H9 (cell line): ENCODE measurements around the gene DTWD2. TPM values are rescaled to one million over a fixed set of nuclear protein-coding genes. Genes with fewer than 3 reads are reported as not detected.

Experiments used
- DNase-seq: peaks from one replicate; pipeline ENCODE4 v3.0.0-alpha.2; 2017
- H2AFZ ChIP-seq: one replicate; pipeline ENCODE4 v1.6.1; 2013; ENCODE audit warnings: mild to moderate bottlenecking, low read length, control low read depth, moderate library complexity
- H2AK5ac ChIP-seq: 2 replicates; pipeline ENCODE4 v1.6.1; 2013; ENCODE audit warnings: low read length, control low read depth, mixed read lengths; ENCODE audit not compliant: insufficient read length
- H2BK120ac ChIP-seq: one replicate; pipeline ENCODE4 v1.6.1; 2013; ENCODE audit warnings: low read depth, mild to moderate bottlenecking, low read length, control low read depth, inconsistent platforms; ENCODE audit not compliant: poor library complexity, severe bottlenecking
- H2BK12ac ChIP-seq: 2 replicates; pipeline ENCODE4 v1.6.1; 2013; ENCODE audit warnings: low read length, control low read depth, mixed read lengths, low read depth; ENCODE audit not compliant: insufficient read length
- H2BK15ac ChIP-seq: 2 replicates; pipeline ENCODE4 v1.6.1; 2013; ENCODE audit warnings: low read depth, low read length, control low read depth
- H2BK20ac ChIP-seq: one replicate; pipeline ENCODE4 v1.6.1; 2013; ENCODE audit warnings: low read depth, mild to moderate bottlenecking, low read length, control low read depth, inconsistent platforms; ENCODE audit not compliant: poor library complexity, severe bottlenecking
- H2BK5ac ChIP-seq: 2 replicates; pipeline ENCODE4 v1.6.1; 2013; ENCODE audit warnings: low read length, control low read depth, mixed read lengths; ENCODE audit not compliant: insufficient read length
- H3K14ac ChIP-seq: 2 replicates; pipeline ENCODE4 v1.6.1; 2013; ENCODE audit warnings: low read length, control low read depth; ENCODE audit not compliant: insufficient read depth
- H3K18ac ChIP-seq: 2 replicates; pipeline ENCODE4 v1.6.1; 2013; ENCODE audit warnings: low read depth, mild to moderate bottlenecking, mixed read lengths, low read length, control low read depth; ENCODE audit not compliant: insufficient read length
- H3K23ac ChIP-seq: 2 replicates; pipeline ENCODE4 v1.6.1; 2013; ENCODE audit warnings: low read length, control low read depth, mixed read lengths, low read depth; ENCODE audit not compliant: insufficient read length
- H3K23me2 ChIP-seq: 2 replicates; pipeline ENCODE4 v1.6.1; 2013; ENCODE audit warnings: low read depth, mild to moderate bottlenecking, mixed read lengths, low read length, control low read depth; ENCODE audit not compliant: insufficient read length, poor library complexity, severe bottlenecking
- H3K27ac ChIP-seq: 2 replicates; pipeline ENCODE4 v1.5.1; 2013; ENCODE audit warnings: low read length, control low read depth, mixed read lengths, low read depth; ENCODE audit not compliant: insufficient read length
- H3K27me3 ChIP-seq: 2 replicates; pipeline ENCODE4 v1.6.1; 2013; ENCODE audit warnings: low read length, control low read depth, inconsistent platforms; ENCODE audit not compliant: insufficient read depth
- H3K4ac ChIP-seq: 2 replicates; pipeline ENCODE4 v1.6.1; 2013; ENCODE audit warnings: low read depth, mild to moderate bottlenecking, control low read depth, inconsistent platforms, low read length, moderate library complexity
- H3K4me1 ChIP-seq: 2 replicates; pipeline ENCODE4 v1.6.1; 2013; ENCODE audit warnings: low read length, control low read depth, inconsistent platforms; ENCODE audit not compliant: insufficient read depth
- H3K4me2 ChIP-seq: 2 replicates; pipeline ENCODE4 v1.6.1; 2013; ENCODE audit warnings: low read length, control low read depth, mixed read lengths; ENCODE audit not compliant: insufficient read length, insufficient read depth
- H3K56ac ChIP-seq: 2 replicates; pipeline ENCODE4 v1.6.1; 2013; ENCODE audit warnings: low read depth, mild to moderate bottlenecking, mixed read lengths, low read length, control low read depth; ENCODE audit not compliant: insufficient read length
- H3K79me1 ChIP-seq: 2 replicates; pipeline ENCODE4 v1.6.1; 2013; ENCODE audit warnings: low read depth, mild to moderate bottlenecking, moderate library complexity, low read length, control low read depth, inconsistent platforms; ENCODE audit not compliant: insufficient read depth, poor library complexity, severe bottlenecking
- H3K79me2 ChIP-seq: 2 replicates; pipeline ENCODE4 v1.6.1; 2013; ENCODE audit warnings: low read length, control low read depth, inconsistent platforms; ENCODE audit not compliant: insufficient read depth
- H3K9ac ChIP-seq: 2 replicates; pipeline ENCODE4 v1.6.1; 2013; ENCODE audit warnings: low read length, control low read depth, mixed read lengths; ENCODE audit not compliant: insufficient read length; ENCODE audit errors: extremely low read depth
- H3K9me3 ChIP-seq: one replicate; pipeline ENCODE4 v1.6.1; 2013; ENCODE audit warnings: low read depth, low read length, inconsistent platforms; ENCODE audit not compliant: control insufficient read depth
- H3T11ph ChIP-seq: one replicate; pipeline ENCODE4 v1.6.1; 2013; ENCODE audit warnings: mild to moderate bottlenecking, low read length, control low read depth, inconsistent platforms
- H4K20me1 ChIP-seq: one replicate; pipeline ENCODE4 v1.6.1; 2013; ENCODE audit not compliant: control insufficient read depth, insufficient read length, insufficient read depth
- H4K5ac ChIP-seq: 2 replicates; pipeline ENCODE4 v1.6.1; 2013; ENCODE audit warnings: low read depth, mild to moderate bottlenecking, mixed read lengths, low read length, control low read depth; ENCODE audit not compliant: insufficient read length
- H4K8ac ChIP-seq: replicated peaks from 2 replicates; pipeline ENCODE4 v1.6.1; 2013; ENCODE audit warnings: low read length, control low read depth, mixed read lengths, low read depth; ENCODE audit not compliant: insufficient read length
- H4K91ac ChIP-seq: 2 replicates; pipeline ENCODE4 v1.6.1; 2013; ENCODE audit warnings: low read depth, mild to moderate bottlenecking, moderate library complexity, mixed read lengths, low read length, control low read depth; ENCODE audit not compliant: insufficient read length
- H3K27ac Mint-ChIP-seq, 3 experiments: 2 replicates in 2 of 3; 3 replicates in 1 of 3; pipeline ENCODE4 v1.8.0; 2020 to 2021; ENCODE audit warnings: mixed read lengths in 3 of 3, mild to moderate bottlenecking in 1 of 3, moderate library complexity in 1 of 3
- H3K27me3 Mint-ChIP-seq: 2 replicates; pipeline ENCODE4 v1.8.0; 2021; ENCODE audit warnings: low read depth, mild to moderate bottlenecking, moderate library complexity, mixed read lengths
- H3K36me3 Mint-ChIP-seq, 3 experiments: 2 replicates in 2 of 3; 3 replicates in 1 of 3; pipeline ENCODE4 v1.8.0; 2020 to 2021; ENCODE audit warnings: low read depth in 3 of 3, mixed read lengths in 3 of 3; ENCODE audit not compliant: insufficient read depth in 1 of 3
- H3K4me1 Mint-ChIP-seq, 2 experiments: 2 replicates each; pipeline ENCODE4 v1.8.0; 2020; ENCODE audit warnings: mixed read lengths in 2 of 2
- H3K4me3 Mint-ChIP-seq, 2 experiments: 2 replicates in 1 of 2; 3 replicates in 1 of 2; pipeline ENCODE4 v1.8.0; 2020 to 2021; ENCODE audit warnings: mild to moderate bottlenecking in 2 of 2, mixed read lengths in 2 of 2, moderate library complexity in 1 of 2
- H3K9me3 Mint-ChIP-seq, 2 experiments: 2 replicates in 1 of 2; 3 replicates in 1 of 2; pipeline ENCODE4 v1.8.0; 2020; ENCODE audit warnings: mild to moderate bottlenecking in 2 of 2, mixed read lengths in 2 of 2, moderate library complexity in 1 of 2
- WGBS: extraction: QIAGEN DNeasy Blood & Tissue Kit; methylation state at CpG from one replicate; pipeline ENCODE4 v1.1.7; 2013; ENCODE audit warnings: missing lambda C conversion rate, low lambda C conversion rate, mixed read lengths; ENCODE audit not compliant: insufficient read length; ENCODE audit errors: extremely low coverage; 5-methylcytosine and 5-hydroxymethylcytosine counted together
- total RNA-seq: library from RNA; stranded (reverse); gene quantifications from 2 replicates; pipeline ENCODE4 v1.2.1, GENCODE V29; 2021
- TF ChIP-seq, protein P1 (sequence below): fragments of 200-600 bp; sonication (generic); conservative IDR thresholded peaks from 3 replicates; pipeline ENCODE4 v1.8.0; 2021; ENCODE audit warnings: antibody characterized with exemption, mild to moderate bottlenecking

Gene DTWD2
- total RNA-seq, 1 experiment from 2014 or later = 10.8 TPM

DNA sequence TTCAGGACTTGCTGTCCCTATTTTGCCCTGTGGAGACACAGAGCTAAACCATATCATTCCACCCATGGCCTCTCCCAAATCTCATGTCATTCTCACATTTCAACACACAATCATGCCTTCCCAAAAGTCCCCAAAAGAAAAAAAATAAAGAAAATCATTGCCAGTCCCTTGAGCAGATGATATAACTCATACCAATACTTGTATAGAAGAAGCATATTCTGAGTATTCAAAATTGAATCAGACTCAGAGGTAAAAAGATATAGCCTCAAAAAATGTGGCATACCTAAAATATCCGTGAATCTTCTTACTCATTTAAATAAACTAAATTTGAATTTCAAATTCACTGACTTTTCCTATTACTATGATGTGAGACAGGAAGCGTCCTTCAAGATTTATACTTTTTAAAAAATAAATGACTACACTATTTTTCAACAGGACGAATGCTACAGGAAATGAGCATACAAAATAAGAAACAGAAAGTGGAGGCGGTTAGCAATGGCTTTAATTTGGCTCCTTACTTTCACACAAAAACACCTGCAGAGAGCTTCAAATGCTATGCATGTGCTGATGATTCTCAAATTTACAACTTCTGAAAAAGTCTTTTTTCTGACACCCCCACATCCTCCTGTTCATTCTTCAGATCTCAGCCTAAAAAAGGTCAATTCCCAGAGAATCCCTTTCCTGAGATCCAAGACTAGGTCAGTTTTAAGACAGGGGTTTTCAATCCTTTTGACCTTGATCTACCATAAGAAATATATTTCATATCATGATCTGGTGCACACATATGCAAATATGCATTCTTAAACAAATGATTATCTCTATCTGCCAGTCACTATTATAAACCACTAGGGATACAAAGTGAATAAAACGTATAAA lies 42.9 kb upstream of the DTWD2 start:
- no peaks in the 10 kb centered on the region for H3K27me3 Mint-ChIP-seq
- no peak overlapping the region for H4K8ac ChIP-seq
- no peaks in the 10 kb centered on the region for H3K9me3 ChIP-seq
- no peaks in the 10 kb centered on the region for H4K20me1 ChIP-seq
- H3K4me1 ChIP-seq = peaks cover 3% of the 10 kb centered on the region; the same call in 1 of the 2 replicates
- H2BK12ac ChIP-seq = no peak overlapping the region
- no peak overlapping the region for H3K56ac ChIP-seq
- H3K4me1 Mint-ChIP-seq = peaks cover 24 to 32% of the 10 kb centered on the region in 2 experiments
- no peak for DNase-seq
- H3K4me3 Mint-ChIP-seq = no peak overlapping the region
- no peak overlapping the region for H4K91ac ChIP-seq
- peak overlapping the region in 2 of 3 experiments; percentile 2 to 42; a peak in 4 of 7 replicates for H3K27ac Mint-ChIP-seq
- no peak overlapping the region for H4K5ac ChIP-seq
- H3T11ph ChIP-seq = no peak overlapping the region
- H3K27me3 ChIP-seq = no peaks in the 10 kb centered on the region
- no peak overlapping the region for H2BK15ac ChIP-seq
- H3K36me3 Mint-ChIP-seq = no peaks in the 10 kb centered on the region
- H3K79me1 ChIP-seq = no peaks in the 10 kb centered on the region
- no peak overlapping the region for H2BK20ac ChIP-seq
- no peak overlapping the region for H3K18ac ChIP-seq
- H3K9me3 Mint-ChIP-seq = no peaks in the 10 kb centered on the region; a peak in 1 of 5 replicates
- H3K27ac ChIP-seq = no peak overlapping the region
- WGBS = no CpG with 5 or more reads among the region's 5 CpGs
- H3K4me2 ChIP-seq = no peak overlapping the region
- no peaks in the 10 kb centered on the region for H3K23me2 ChIP-seq
- H3K79me2 ChIP-seq = no peaks in the 10 kb centered on the region
- TF ChIP-seq, protein P1, sequence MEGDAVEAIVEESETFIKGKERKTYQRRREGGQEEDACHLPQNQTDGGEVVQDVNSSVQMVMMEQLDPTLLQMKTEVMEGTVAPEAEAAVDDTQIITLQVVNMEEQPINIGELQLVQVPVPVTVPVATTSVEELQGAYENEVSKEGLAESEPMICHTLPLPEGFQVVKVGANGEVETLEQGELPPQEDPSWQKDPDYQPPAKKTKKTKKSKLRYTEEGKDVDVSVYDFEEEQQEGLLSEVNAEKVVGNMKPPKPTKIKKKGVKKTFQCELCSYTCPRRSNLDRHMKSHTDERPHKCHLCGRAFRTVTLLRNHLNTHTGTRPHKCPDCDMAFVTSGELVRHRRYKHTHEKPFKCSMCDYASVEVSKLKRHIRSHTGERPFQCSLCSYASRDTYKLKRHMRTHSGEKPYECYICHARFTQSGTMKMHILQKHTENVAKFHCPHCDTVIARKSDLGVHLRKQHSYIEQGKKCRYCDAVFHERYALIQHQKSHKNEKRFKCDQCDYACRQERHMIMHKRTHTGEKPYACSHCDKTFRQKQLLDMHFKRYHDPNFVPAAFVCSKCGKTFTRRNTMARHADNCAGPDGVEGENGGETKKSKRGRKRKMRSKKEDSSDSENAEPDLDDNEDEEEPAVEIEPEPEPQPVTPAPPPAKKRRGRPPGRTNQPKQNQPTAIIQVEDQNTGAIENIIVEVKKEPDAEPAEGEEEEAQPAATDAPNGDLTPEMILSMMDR = no peak
- H3K23ac ChIP-seq = no peak overlapping the region
- no peak overlapping the region for H2BK5ac ChIP-seq
- no peak overlapping the region for H2BK120ac ChIP-seq
- no peak overlapping the region for H3K4ac ChIP-seq
- H3K14ac ChIP-seq = no peak overlapping the region
- H2AFZ ChIP-seq = no peak overlapping the region
- H3K9ac ChIP-seq = no peak overlapping the region
- no peak overlapping the region for H2AK5ac ChIP-seq
